ENCODE results near the gene KMT5B.

DNA sequence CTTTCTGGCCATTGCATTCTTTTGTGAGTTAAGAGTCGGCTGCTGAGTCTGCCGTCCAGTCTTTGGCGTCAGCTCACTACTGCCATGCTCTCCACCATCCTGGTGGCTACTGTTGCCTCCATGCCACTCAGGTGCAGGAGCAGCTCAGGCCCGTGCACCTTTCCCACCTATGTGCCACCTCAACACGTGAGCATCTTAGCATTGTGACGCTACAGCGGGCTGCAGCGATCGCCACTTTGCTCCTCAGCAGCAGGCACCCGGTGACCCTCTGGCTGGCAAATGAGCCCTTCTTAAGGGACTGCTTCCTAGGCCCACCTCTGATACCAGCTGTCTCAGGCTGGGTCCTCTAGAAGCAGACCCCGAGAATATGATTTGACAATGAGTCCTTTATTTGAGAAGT is 11.5 kb upstream of the KMT5B start:
- TF ChIP-seq CTCF (IDR thresholded peaks at IDR 0.05) (no peak), EZH2 (IDR thresholded peaks at IDR 0.05; ENCODE audit: borderline replicate concordance, insufficient read depth, low read depth, low read length, poor library complexity, severe bottlenecking) (no peak)

Data from B cell (primary cell).